GM23338 (cell line): ENCODE results near the gene LYRM7. TPM values are rescaled to one million over a fixed set of nuclear protein-coding genes. Genes with fewer than 3 reads are reported as not detected.

Experiments
- ATAC-seq: fragments of 200-7000 bp; cut with Tn5 transposase; 3 replicates; pipeline ENCODE4 v1.9.1; 2020
- DNase-seq: peaks from one replicate; pipeline ENCODE4 v3.0.0-alpha.2; 2015; ENCODE audit warnings: low spot score
- H2AFZ ChIP-seq: fragments of 200-600 bp; sonication (generic); 2 replicates; pipeline ENCODE4 v1.8.0; 2016; ENCODE audit warnings: antibody characterized with exemption, mild to moderate bottlenecking, moderate library complexity
- H3F3A ChIP-seq: fragments of 200-600 bp; sonication (generic); replicated peaks from 2 replicates; pipeline ENCODE4 v1.8.0; 2017; ENCODE audit warnings: antibody characterized with exemption, mixed run types, low read depth
- H3K27ac ChIP-seq: fragments of 200-600 bp; sonication (generic); 2 replicates; pipeline ENCODE4 v1.6.1; 2016; ENCODE audit warnings: low read depth
- H3K27me3 ChIP-seq: fragments of 200-600 bp; sonication (generic); 2 replicates; pipeline ENCODE4 v1.8.0; 2016; ENCODE audit warnings: mild to moderate bottlenecking, mixed run types, moderate library complexity; ENCODE audit not compliant: insufficient read depth
- H3K36me3 ChIP-seq: fragments of 200-600 bp; sonication (generic); 2 replicates; pipeline ENCODE4 v1.8.0; 2016; ENCODE audit warnings: mild to moderate bottlenecking; ENCODE audit not compliant: insufficient read depth
- H3K4me1 ChIP-seq: fragments of 200-600 bp; sonication (generic); 2 replicates; pipeline ENCODE4 v1.8.0; 2016; ENCODE audit warnings: mild to moderate bottlenecking, moderate library complexity; ENCODE audit not compliant: insufficient read depth
- H3K4me2 ChIP-seq: fragments of 200-600 bp; sonication (generic); 2 replicates; pipeline ENCODE4 v1.7.1; 2017; ENCODE audit warnings: mixed run types
- H3K4me3 ChIP-seq: fragments of 200-600 bp; sonication (generic); 2 replicates; pipeline ENCODE4 v1.6.1; 2016; ENCODE audit warnings: mixed run types
- H3K79me2 ChIP-seq: fragments of 200-600 bp; sonication (generic); replicated peaks from 2 replicates; pipeline ENCODE4 v1.8.0; 2017; ENCODE audit warnings: mild to moderate bottlenecking; ENCODE audit not compliant: insufficient read depth
- H3K9me2 ChIP-seq: fragments of 200-600 bp; sonication (generic); 2 replicates; pipeline ENCODE4 v1.8.0; 2017; ENCODE audit not compliant: insufficient read depth
- H4K20me1 ChIP-seq: fragments of 200-600 bp; sonication (generic); replicated peaks from 2 replicates; pipeline ENCODE4 v1.8.0; 2017; ENCODE audit warnings: mild to moderate bottlenecking; ENCODE audit not compliant: insufficient read depth
- H3K27ac Mint-ChIP-seq: 2 replicates; pipeline ENCODE4 v1.8.0; 2020; ENCODE audit warnings: inconsistent platforms, mild to moderate bottlenecking, moderate library complexity, mixed read lengths
- H3K27me3 Mint-ChIP-seq: 3 replicates; pipeline ENCODE4 v1.8.0; 2022; ENCODE audit warnings: low read depth, mild to moderate bottlenecking, moderate library complexity, mixed read lengths, inconsistent platforms; ENCODE audit not compliant: insufficient read depth, poor library complexity
- H3K36me3 Mint-ChIP-seq: 3 replicates; pipeline ENCODE4 v1.8.0; 2021; ENCODE audit warnings: low read depth, mild to moderate bottlenecking, inconsistent platforms, moderate library complexity, mixed read lengths
- H3K4me1 Mint-ChIP-seq: 3 replicates; pipeline ENCODE4 v1.8.0; 2020; ENCODE audit warnings: mild to moderate bottlenecking, inconsistent platforms, mixed read lengths
- H3K4me3 Mint-ChIP-seq: 3 replicates; pipeline ENCODE4 v1.8.0; 2021; ENCODE audit warnings: moderate library complexity, mild to moderate bottlenecking, inconsistent platforms, mixed read lengths
- H3K9me3 Mint-ChIP-seq: 3 replicates; pipeline ENCODE4 v1.8.0; 2020; ENCODE audit warnings: moderate library complexity, mild to moderate bottlenecking, inconsistent platforms, mixed read lengths
- ETS1 ChIP-seq: IDR thresholded peaks from 2 replicates; pipeline ENCODE4 v1.6.1; 2016; ENCODE audit warnings: antibody characterized with exemption
- EZH2 ChIP-seq: fragments of 200-600 bp; sonication (generic); IDR thresholded peaks from one replicate; pipeline ENCODE4 v1.8.0; 2017; ENCODE audit warnings: antibody characterized with exemption, mild to moderate bottlenecking, low read depth; ENCODE audit not compliant: unreplicated experiment
- NANOG ChIP-seq: IDR thresholded peaks from 2 replicates; pipeline ENCODE4 v1.6.1; 2016; ENCODE audit warnings: antibody characterized with exemption, borderline replicate concordance
- REST ChIP-seq: IDR thresholded peaks from one replicate; pipeline ENCODE4 v1.6.1; 2018; ENCODE audit warnings: antibody characterized with exemption; ENCODE audit not compliant: unreplicated experiment
- ZNF114 ChIP-seq: fragments of 250-450 bp; sonication (Bioruptor Pico); IDR thresholded peaks from 2 replicates; pipeline ENCODE4 v1.5.0; 2020; ENCODE audit warnings: mild to moderate bottlenecking, moderate library complexity
- ZNF462 ChIP-seq: fragments of 250-450 bp; sonication (Bioruptor Pico); IDR thresholded peaks from 2 replicates; pipeline ENCODE4 v1.5.0; 2020; ENCODE audit warnings: mild to moderate bottlenecking, moderate library complexity
- polyA plus RNA-seq: library from polyadenylated mRNA; unstranded; fragments of >200 nt; fragmentation: Nextera tagmentation; extraction: Ambion mirVana; gene quantifications from 2 replicates; pipeline ENCODE4 v1.2.1, GENCODE V29; 2016
- total RNA-seq: library from RNA; depleted of rRNA; stranded (reverse); fragments of >200 nt; shearing (Covaris generic); gene quantifications from 2 replicates; pipeline ENCODE4 v1.2.3, GENCODE V29; 2014
- TF ChIP-seq, protein P1 (sequence below), 2 experiments: fragments of 200-600 bp in 1 of 2; sonication (generic) in 1 of 2; conservative IDR thresholded peaks; 2 replicates each; pipeline versions ENCODE4 v1.5.1 to v1.6.1; 2016 to 2017; ENCODE audit warnings: antibody characterized with exemption in 2 of 2, low read depth in 2 of 2, mild to moderate bottlenecking in 2 of 2, moderate library complexity in 1 of 2

Gene LYRM7
- total and polyA plus RNA-seq, 2 experiments from 2014 or later: 11.3 to 34.8 TPM

DNA sequence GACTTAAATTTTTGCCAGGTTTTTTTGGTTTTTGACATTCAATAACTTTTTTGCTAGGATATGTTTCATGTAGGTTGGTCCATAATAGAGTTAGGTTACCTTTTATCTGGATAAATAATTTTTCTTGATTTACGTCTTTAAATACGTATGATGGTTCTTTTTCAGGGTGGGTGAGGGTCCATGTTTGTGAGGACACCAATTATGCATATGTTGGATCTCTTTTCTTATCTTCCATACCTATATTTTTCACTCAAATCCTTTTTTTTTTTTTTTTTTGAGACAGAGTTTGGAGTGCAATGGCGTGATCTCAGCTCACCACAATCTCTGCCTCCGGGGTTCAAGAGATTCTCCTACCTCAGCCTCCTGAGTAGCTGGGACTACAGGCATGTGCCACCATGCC is 75.8 kb downstream of the LYRM7 start:
- H3K27me3 ChIP-seq: no peaks in the 10 kb centered on the region
- Mint-ChIP-seq H3K9me3 (peaks cover 12% of the 10 kb centered on the region; the same call in 2 of the 3 replicates), H3K36me3 (no peaks in the 10 kb centered on the region; the same call in 2 of the 3 replicates), H3K27ac (no peak overlapping the region), H3K4me3 (no peak overlapping the region), H3K4me1 (no peaks in the 10 kb centered on the region), H3K27me3 (no peaks in the 10 kb centered on the region)
- no peak for DNase-seq
- no peaks in the 10 kb centered on the region for H3K36me3 ChIP-seq
- H3K4me2 ChIP-seq: no peak overlapping the region
- no peaks in the 10 kb centered on the region for H3F3A ChIP-seq
- 0 out of 2 replicates have a peak, but pooled peaks cover 4% of the 10 kb centered on the region for H3K9me2 ChIP-seq
- H3K4me3 ChIP-seq: no peak overlapping the region
- H3K79me2 ChIP-seq: no peaks in the 10 kb centered on the region
- no peaks in the 10 kb centered on the region for H3K4me1 ChIP-seq
- no peak for ATAC-seq
- H3K27ac ChIP-seq: no peak overlapping the region
- no peaks in the 10 kb centered on the region; the same call in 1 of the 2 replicates for H4K20me1 ChIP-seq
- no peak overlapping the region for H2AFZ ChIP-seq
- TF ChIP-seq, protein P1, sequence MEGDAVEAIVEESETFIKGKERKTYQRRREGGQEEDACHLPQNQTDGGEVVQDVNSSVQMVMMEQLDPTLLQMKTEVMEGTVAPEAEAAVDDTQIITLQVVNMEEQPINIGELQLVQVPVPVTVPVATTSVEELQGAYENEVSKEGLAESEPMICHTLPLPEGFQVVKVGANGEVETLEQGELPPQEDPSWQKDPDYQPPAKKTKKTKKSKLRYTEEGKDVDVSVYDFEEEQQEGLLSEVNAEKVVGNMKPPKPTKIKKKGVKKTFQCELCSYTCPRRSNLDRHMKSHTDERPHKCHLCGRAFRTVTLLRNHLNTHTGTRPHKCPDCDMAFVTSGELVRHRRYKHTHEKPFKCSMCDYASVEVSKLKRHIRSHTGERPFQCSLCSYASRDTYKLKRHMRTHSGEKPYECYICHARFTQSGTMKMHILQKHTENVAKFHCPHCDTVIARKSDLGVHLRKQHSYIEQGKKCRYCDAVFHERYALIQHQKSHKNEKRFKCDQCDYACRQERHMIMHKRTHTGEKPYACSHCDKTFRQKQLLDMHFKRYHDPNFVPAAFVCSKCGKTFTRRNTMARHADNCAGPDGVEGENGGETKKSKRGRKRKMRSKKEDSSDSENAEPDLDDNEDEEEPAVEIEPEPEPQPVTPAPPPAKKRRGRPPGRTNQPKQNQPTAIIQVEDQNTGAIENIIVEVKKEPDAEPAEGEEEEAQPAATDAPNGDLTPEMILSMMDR (conservative IDR thresholded peaks at IDR 0.05; ENCODE audit: low read depth in 2 of 2): no peak
- TF ChIP-seq EZH2 (no peak), ZNF114 (no peak), NANOG (no peak), REST (no peak), ZNF462 (no peak), ETS1 (no peak)
